Stimulated activated CD4-positive, alpha-beta T cell treated with anti-CD3 and anti-CD28 coated beads, Interleukin-15, amount 100 ng/mL, for 1 hour (primary cell): Measurements from ENCODE around the gene TPK1.
"Not testable (repeated sequence)": the region's sequence is repeated elsewhere in the genome, so short reads cannot be mapped to it uniquely, and the experiment has no call there.

ENCODE experiments used
- DNase-seq, 2 donors: peaks; one replicate each; pipeline ENCODE4 v3.0.0-alpha.2; 2020; ENCODE audit warnings: low read depth in 1 of 2, low spot score in 1 of 2

The TPK1 gene

DNA sequence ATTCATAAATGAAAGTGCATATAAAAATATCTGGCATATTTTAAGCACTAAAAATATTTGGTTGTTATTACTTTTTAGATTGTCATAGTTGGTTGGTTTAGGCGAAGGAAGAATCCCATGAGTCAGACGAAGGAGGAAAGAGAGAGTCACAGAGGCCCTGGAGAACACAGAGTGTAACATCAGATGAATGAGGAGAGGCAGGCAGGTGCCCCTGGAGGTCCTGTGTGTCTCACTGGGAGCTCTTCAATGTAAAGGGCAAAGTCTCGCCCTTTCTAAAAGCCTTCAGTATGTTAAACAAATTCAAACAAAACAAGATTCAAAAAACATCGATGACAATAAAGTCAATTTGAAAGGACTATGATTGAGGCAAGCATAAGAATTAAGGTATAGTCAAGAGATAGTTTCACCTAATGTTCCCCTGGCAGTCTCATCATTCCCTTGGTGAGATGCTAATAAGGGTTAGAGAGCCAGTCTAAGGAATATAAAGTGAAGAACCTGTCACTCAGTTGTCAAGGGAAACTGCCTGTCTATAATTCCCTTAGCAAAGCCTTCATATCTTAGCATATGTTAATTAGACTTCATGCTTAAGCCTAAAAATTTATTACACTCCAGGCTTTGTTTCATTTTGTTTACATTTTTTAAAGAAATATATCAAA lies 194.3 kb downstream of the TPK1 start:
- no peak for DNase-seq

DNA sequence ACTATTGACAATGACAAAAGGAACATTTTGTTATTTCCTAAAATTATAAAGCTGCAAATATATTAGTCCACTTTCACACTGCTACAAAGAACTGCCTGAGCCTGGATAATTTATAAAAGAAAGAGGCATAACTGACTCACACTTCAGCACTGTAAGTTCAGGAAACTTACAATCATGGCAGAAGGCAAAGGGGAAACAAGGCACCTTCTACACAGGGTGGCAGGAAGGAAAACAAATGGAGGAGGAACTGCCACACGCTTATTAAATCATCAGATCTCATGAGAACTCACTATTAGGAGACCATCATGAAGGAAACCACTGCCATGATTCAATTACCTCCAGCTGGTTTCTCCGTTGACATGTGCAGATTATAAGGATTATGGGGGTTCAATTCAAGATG lies 203.1 kb downstream of the TPK1 start:
- DNase-seq, result no peak

GRCh38 chr7:144629598-144629997 lies 206.3 kb downstream of the TPK1 start:
- DNase-seq, result no peak

DNA sequence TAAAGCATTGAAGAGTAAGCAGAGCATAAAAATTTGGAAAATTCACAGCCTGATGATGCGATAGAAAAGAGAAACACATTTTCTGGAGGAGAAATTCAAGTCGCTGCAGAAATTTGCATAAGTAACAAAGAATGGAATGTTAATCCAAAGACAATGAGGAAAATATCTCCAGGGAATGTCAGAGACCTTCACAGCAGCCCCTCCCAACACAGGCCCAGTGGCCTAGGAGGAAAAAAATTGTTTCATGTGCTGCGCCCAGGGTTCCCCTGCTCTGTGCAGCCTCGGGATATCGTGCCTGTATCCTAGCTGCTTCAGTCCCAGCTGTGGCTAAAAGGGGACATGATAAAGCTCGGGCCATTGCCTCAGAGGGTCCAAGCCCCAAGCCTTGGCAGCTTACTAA lies 206.8 kb downstream of the TPK1 start:
- DNase-seq, result no peak

- DNase-seq, result no peak
Observed at GRCh38 chr7:144628176-144628575, 207.7 kb downstream of the TPK1 start.

DNA sequence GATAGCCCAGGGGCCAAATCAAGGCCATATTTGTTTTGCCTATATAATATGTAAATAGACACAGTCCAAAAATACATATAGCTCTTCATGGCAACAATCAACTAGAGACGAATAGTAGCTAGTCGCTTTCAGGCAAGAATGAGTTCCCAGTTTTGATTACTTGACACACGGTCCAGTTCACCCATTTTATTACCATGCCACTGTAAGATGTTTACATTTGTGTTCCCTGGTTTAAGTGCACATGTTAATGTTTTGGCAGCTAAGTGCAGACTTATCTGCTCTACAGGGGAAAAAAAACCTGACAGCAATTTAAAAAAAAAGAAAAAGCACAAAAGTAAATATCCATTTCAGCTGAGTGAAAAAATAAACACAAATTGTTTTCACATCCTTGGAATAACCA lies 213.1 kb downstream of the TPK1 start:
- no peak for DNase-seq

DNA sequence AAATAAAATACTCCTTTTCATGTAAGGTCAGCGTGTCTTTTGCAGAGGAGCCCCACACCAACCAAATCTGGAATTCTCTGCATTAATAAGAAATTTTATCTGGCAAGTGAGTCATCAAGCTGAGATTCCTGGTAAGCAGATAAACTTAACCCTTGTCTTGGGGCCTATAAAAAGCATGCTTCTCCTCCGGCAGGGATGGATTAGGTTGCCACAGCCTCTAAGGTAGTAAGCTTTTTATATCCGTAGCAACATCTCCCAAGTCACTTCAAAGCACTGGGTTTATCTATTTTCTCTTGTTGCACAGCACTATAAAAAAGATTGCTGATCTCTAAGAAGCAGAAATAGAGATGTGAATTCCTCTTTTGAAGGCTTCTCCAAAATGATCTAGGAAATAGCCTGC lies 229.6 kb downstream of the TPK1 start:
- no peak for DNase-seq

GRCh38 chr7:144596953-144597352 lies 238.9 kb downstream of the TPK1 start:
- DNase-seq, result no peak

GRCh38 chr7:144594580-144594979 lies 241.3 kb downstream of the TPK1 start:
- DNase-seq, result no peak

- no peak for DNase-seq
Observed at GRCh38 chr7:144588559-144589051, 247.2 kb downstream of the TPK1 start.

DNA sequence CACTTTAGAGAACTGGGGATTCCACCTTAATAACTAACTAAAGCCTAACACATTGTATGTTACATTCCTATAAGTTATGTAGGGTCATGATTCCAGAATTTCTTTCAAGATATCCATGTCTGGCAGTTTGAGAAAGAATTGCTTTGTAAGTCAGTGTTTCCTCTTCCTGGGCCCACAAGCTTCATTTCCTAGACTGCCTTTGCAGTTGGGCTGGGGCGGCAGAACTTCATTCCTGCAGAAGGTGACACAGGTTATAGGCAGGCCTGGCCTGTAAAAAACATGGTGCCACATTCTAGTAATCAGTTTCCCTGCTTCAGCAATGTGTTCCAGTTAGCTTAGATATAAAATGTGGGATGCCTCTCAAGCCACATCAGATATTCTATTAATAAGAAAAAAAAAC lies 248.2 kb downstream of the TPK1 start:
- DNase-seq, result no peak

GRCh38 chr7:144584726-144585125 lies 251.1 kb downstream of the TPK1 start:
- no peak for DNase-seq

DNA sequence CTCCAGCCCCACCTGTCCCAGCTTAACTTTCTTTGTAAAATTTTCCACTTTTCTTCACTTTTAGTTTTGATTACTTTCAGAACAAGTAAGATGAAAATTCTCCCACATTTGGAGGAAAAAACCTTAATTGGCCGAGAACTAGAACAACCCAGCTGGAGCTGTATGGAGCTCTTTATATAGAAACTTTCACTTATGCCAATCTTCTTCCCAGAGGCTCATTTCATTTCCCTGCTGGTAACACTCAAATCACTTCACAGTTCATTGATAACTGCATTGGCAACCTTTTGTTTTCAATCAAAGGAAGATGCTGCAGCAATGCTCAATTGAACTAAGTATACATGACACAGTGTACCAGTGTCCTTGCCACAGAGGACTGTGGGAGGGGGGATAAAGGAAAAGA lies 256.2 kb downstream of the TPK1 start:
- DNase-seq, result no peak

DNA sequence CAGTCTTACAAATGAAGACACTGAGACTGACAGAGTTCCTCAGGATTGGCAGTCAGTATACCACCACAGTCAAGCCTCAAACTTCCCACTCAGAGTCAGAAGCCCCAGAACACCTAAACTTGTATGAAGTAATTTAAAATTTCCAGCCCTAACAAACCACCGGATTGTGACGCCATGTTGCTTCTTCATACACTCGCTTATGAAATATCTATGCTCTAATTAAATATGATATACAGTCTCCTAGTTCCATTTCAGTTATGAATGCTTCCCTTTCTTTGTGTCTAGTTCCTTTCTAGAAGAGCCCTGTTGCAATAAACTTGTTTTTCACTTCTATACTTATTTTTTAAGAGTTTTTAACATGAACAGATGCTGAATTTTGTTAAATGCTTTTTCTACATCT lies 260.4 kb downstream of the TPK1 start:
- no peak for DNase-seq

- DNase-seq, result not testable (repeated sequence)
Observed at GRCh38 chr7:144574753-144575152, 261.1 kb downstream of the TPK1 start.

DNA sequence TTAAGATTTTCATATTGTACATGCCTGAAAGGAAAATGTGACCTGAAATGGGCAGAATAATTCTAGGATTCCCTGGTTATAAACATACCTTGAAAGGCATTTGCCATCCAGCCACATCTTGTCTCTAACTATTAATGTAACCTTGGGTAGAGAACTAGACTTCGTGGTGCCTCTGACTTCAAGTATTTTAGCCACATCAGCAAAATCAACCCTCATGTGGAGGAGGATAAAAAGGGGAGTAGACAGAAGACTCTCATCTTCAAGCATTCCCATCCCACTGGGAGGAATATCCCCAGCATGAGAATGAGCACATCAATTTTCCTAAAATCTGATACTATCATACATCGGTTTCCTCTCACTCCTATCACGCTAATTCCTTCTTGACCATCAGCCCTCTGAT lies 267.6 kb downstream of the TPK1 start:
- no peak for DNase-seq

DNA sequence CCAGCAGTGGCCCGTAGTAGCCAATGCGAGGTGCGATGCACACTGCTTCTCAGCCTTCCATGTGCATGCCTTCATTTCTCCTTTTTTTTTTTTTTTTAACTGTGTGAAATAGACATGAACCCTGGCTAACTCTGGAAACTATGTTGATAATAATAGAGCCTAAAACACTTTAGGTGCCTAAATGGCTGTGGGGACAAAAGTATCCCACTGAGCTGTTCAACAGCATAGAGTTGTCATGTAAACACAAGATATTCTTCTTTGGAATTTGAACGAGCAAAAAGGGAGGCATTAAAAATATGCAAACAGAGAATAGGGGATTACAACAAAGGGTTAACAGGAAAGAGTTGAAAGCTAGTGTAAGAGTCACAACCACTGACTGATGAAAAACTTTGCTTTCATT lies 270.3 kb downstream of the TPK1 start:
- no peak for DNase-seq

- no peak for DNase-seq
Observed at GRCh38 chr7:144549861-144550260, 286.0 kb downstream of the TPK1 start.

GRCh38 chr7:144548556-144548955 lies 287.3 kb downstream of the TPK1 start:
- no peak for DNase-seq

DNA sequence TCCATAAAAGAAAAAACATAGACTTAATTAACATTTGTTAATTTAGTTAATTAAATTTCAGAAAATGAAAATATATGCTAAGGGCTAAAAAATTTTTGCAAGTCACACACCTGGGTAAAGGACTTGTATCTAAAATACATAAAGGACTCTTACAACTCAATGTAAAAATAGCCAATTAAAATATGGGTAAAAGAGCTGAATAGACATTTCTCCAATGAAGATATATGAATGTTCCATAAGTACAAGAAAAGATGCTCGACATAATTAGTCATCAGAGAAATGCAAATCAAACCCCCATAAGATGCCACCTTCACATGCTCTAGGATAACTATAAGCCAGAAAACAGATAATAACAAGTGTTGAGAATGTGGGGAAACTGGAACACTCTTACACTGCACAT lies 288.0 kb downstream of the TPK1 start:
- DNase-seq, result no peak

GRCh38 chr7:144546782-144547181 lies 289.1 kb downstream of the TPK1 start:
- DNase-seq, result no peak

GRCh38 chr7:144545330-144545729 lies 290.5 kb downstream of the TPK1 start:
- DNase-seq, result no peak

GRCh38 chr7:144534655-144535395 lies 301.0 kb downstream of the TPK1 start:
- DNase-seq, result no peak
